HepG2 (cell line): Measurements from ENCODE around the gene MTO1. TPM values are rescaled to one million over a fixed set of nuclear protein-coding genes. Genes with fewer than 3 reads are reported as not detected.

Experiments
- EHMT2 ChIP-seq: fragments of 200-600 bp; sonication (generic); IDR thresholded peaks from 2 replicates; pipeline ENCODE4 v1.7.0; 2017; ENCODE audit warnings: antibody characterized with exemption, low read depth, low read length, borderline replicate concordance
- ELF1 ChIP-seq: sonication (generic); formaldehyde crosslinking; IDR thresholded peaks from 2 replicates; pipeline ENCODE4 v1.4.0; 2020; ENCODE audit warnings: missing genetic modification reagents
- GPBP1L1 ChIP-seq: sonication (generic); formaldehyde crosslinking; IDR thresholded peaks from 2 replicates; pipeline ENCODE4 v1.5.0; 2020; ENCODE audit warnings: mild to moderate bottlenecking, missing genetic modification reagents
- GZF1 ChIP-seq: sonication (generic); formaldehyde crosslinking; IDR thresholded peaks from 2 replicates; pipeline ENCODE4 v1.5.1; 2020; ENCODE audit warnings: mild to moderate bottlenecking, missing genetic modification reagents
- HDAC6 ChIP-seq: fragments of 200-600 bp; sonication (generic); IDR thresholded peaks from 2 replicates; pipeline ENCODE4 v1.7.0; 2017; ENCODE audit warnings: mild to moderate bottlenecking, antibody characterized with exemption, low read length, low read depth
- MXD3 ChIP-seq: IDR thresholded peaks from 2 replicates; pipeline ENCODE4 v1.6.1; 2016; ENCODE audit warnings: mild to moderate bottlenecking, missing biosample characterization, missing genetic modification reagents
- NKX3-1 ChIP-seq: sonication (generic); formaldehyde crosslinking; IDR thresholded peaks from 2 replicates; pipeline ENCODE4 v1.5.0; 2020; ENCODE audit warnings: missing genetic modification reagents
- PBX2 ChIP-seq: IDR thresholded peaks from 2 replicates; pipeline ENCODE4 v1.6.1; 2016; ENCODE audit warnings: control low read depth
- PRPF4 ChIP-seq: fragments of 200-400 bp; formaldehyde crosslinking; IDR thresholded peaks from 2 replicates; pipeline ENCODE4 v1.6.1; 2016; ENCODE audit warnings: low read length, low read depth; ENCODE audit not compliant: poor library complexity, severe bottlenecking
- REL ChIP-seq: sonication (generic); formaldehyde crosslinking; conservative IDR thresholded peaks from 2 replicates; pipeline ENCODE4 v1.8.0; 2022; ENCODE audit warnings: mild to moderate bottlenecking, missing genetic modification reagents, moderate library complexity
- RERE ChIP-seq: IDR thresholded peaks from 2 replicates; pipeline ENCODE4 v1.6.1; 2016; ENCODE audit warnings: low read depth, missing genetic modification reagents, missing compliant biosample characterization
- SCMH1 ChIP-seq: sonication (generic); formaldehyde crosslinking; IDR thresholded peaks from 2 replicates; pipeline ENCODE4 v1.9.0; 2021; ENCODE audit warnings: missing genetic modification reagents, mild to moderate bottlenecking, borderline replicate concordance
- SMYD3 ChIP-seq: sonication (generic); formaldehyde crosslinking; IDR thresholded peaks from 2 replicates; pipeline ENCODE4 v1.8.1; 2023; ENCODE audit warnings: mild to moderate bottlenecking, missing genetic modification reagents
- SNAPC2 ChIP-seq: sonication (generic); formaldehyde crosslinking; IDR thresholded peaks from 2 replicates; pipeline ENCODE4 v1.8.1; 2022; ENCODE audit warnings: mild to moderate bottlenecking, missing genetic modification reagents
- THYN1 ChIP-seq: sonication (generic); formaldehyde crosslinking; IDR thresholded peaks from 2 replicates; pipeline ENCODE4 v1.8.1; 2023; ENCODE audit warnings: low read depth, mild to moderate bottlenecking, moderate library complexity, missing genetic modification reagents, borderline replicate concordance
- TSC22D2 ChIP-seq: sonication (generic); formaldehyde crosslinking; IDR thresholded peaks from 2 replicates; pipeline ENCODE4 v1.5.1; 2020; ENCODE audit warnings: missing genetic modification reagents, mild to moderate bottlenecking, borderline replicate concordance
- ZFP82 ChIP-seq: sonication (generic); formaldehyde crosslinking; IDR thresholded peaks from 2 replicates; pipeline ENCODE4 v1.5.1; 2020; ENCODE audit warnings: mild to moderate bottlenecking, missing genetic modification reagents, borderline replicate concordance
- ZIK1 ChIP-seq: sonication (generic); formaldehyde crosslinking; IDR thresholded peaks from 2 replicates; pipeline ENCODE4 v1.5.0; 2020; ENCODE audit warnings: mild to moderate bottlenecking, low read depth, missing genetic modification reagents, borderline replicate concordance
- ZNF367 ChIP-seq: sonication (generic); formaldehyde crosslinking; IDR thresholded peaks from 2 replicates; pipeline ENCODE4 v1.4.0; 2020; ENCODE audit warnings: missing genetic modification reagents, borderline replicate concordance
- ZNF556 ChIP-seq: sonication (generic); formaldehyde crosslinking; IDR thresholded peaks from 2 replicates; pipeline ENCODE4 v1.4.0; 2020; ENCODE audit warnings: mild to moderate bottlenecking, missing genetic modification reagents, borderline replicate concordance
- ZNF790 ChIP-seq: sonication (generic); formaldehyde crosslinking; IDR thresholded peaks from 2 replicates; pipeline ENCODE4 v1.8.0; 2022; ENCODE audit warnings: missing genetic modification reagents, mild to moderate bottlenecking, borderline replicate concordance
- polyA plus RNA-seq, 8 experiments: library from polyadenylated mRNA; depleted of rRNA in 3 of 8; stranded (reverse) in 7 of 8; unstranded in 1 of 8; fragments of >200 nt; fragmentation: Illumina TruSeq in 4 of 8; extraction: Trizol in 4 of 8; gene quantifications; 2 replicates each; pipeline versions ENCODE4 v1.2.1 to v1.2.3, GENCODE V29; 2011 to 2016; ENCODE audit warnings: low read depth in 4 of 8, missing spikeins in 1 of 8, mixed read lengths in 1 of 8; ENCODE audit not compliant: insufficient read depth in 1 of 8
- total RNA-seq, 5 experiments: library from RNA; depleted of rRNA; stranded (reverse); fragments of >200 nt; fragmentation: Illumina TruSeq; extraction: Trizol; gene quantifications; 2 replicates each; pipeline ENCODE4 v1.2.3, GENCODE V29; 2016; ENCODE audit warnings: low read depth in 1 of 5

Gene MTO1
- total and polyA plus RNA-seq, 2 of the 13 experiments (the other 11 are each of a cell fraction or from before 2014, with no cell fraction given): 21.1 to 45.3 TPM

GRCh38 chr6:73461537-73462350 lies at the start of gene MTO1 (continued):
- TF ChIP-seq ZNF367 (CRISPR knock-in tag) (no peak), REL (CRISPR knock-in tag) (no peak; the same call in 1 of the 2 replicates), SMYD3 (CRISPR knock-in tag) (no peak), RERE (CRISPR knock-in tag) (no peak), GPBP1L1 (no peak), ZFP82 (CRISPR knock-in tag) (no peak), EHMT2 (no peak), ELF1 (CRISPR knock-in tag) (no peak), ZNF556 (0 out of 2 replicates have a peak, but pooled peaks have one; percentile 15), MXD3 (CRISPR knock-in tag) (peak; percentile 21; the same call in 1 of the 2 replicates), ZNF790 (CRISPR knock-in tag) (no peak), PRPF4 (no peak), NKX3-1 (peak; percentile 67; the same call in 1 of the 2 replicates), HDAC6 (no peak), GZF1 (CRISPR knock-in tag) (no peak), PBX2 (CRISPR knock-in tag) (no peak), SNAPC2 (CRISPR knock-in tag) (no peak), SCMH1 (no peak), THYN1 (CRISPR knock-in tag) (no peak), ZIK1 (CRISPR knock-in tag) (no peak), TSC22D2 (CRISPR knock-in tag) (no peak)
